Keratinocyte (primary cell): Measurements from ENCODE around the gene TBC1D14. TPM values are rescaled to one million over a fixed set of nuclear protein-coding genes. Genes with fewer than 3 reads are reported as not detected.
"Not testable (repeated sequence)": the region's sequence is repeated elsewhere in the genome, so short reads cannot be mapped to it uniquely, and the experiment has no call there.

Experiments
- DNase-seq: peaks from one replicate; pipeline ENCODE4 v3.0.0-alpha.2; 2011; ENCODE audit warnings: low read depth, missing footprints, low spot score
- FAIRE-seq: peaks from 2 replicates; lab custom pipeline; 2011; peaks lifted over from hg19 to GRCh38; lab: Jason Lieb, UNC
- H2AFZ ChIP-seq: 2 replicates; pipeline ENCODE4 v1.6.0; 2012; ENCODE audit warnings: low read length, control low read depth, inconsistent platforms; ENCODE audit not compliant: control insufficient read depth
- H3K27ac ChIP-seq: 2 replicates; pipeline ENCODE4 v1.5.1; 2011; ENCODE audit warnings: low read length; ENCODE audit not compliant: control insufficient read depth, insufficient read depth
- H3K27me3 ChIP-seq: 3 replicates; pipeline ENCODE4 v1.6.0; 2011; ENCODE audit warnings: low read length; ENCODE audit not compliant: control insufficient read depth, insufficient read depth; ENCODE audit errors: extremely low read depth
- H3K36me3 ChIP-seq, 2 experiments: 2 replicates in 1 of 2; 3 replicates in 1 of 2; pipeline ENCODE4 v1.5.1; 2011; ENCODE audit warnings: low read length in 2 of 2, mild to moderate bottlenecking in 1 of 2; ENCODE audit not compliant: control insufficient read depth in 2 of 2, insufficient read depth in 2 of 2; ENCODE audit errors: extremely low read depth in 1 of 2
- H3K4me1 ChIP-seq: 3 replicates; pipeline ENCODE4 v1.5.1; 2011; ENCODE audit warnings: low read length; ENCODE audit not compliant: control insufficient read depth, insufficient read depth; ENCODE audit errors: extremely low read depth
- H3K4me2 ChIP-seq: 3 replicates; pipeline ENCODE4 v1.6.0; 2011; ENCODE audit warnings: low read depth, low read length; ENCODE audit not compliant: control insufficient read depth, insufficient read depth; ENCODE audit errors: extremely low read depth
- H3K4me3 ChIP-seq, 3 experiments: fragments of 200-600 bp in 1 of 3; sonication (generic) in 1 of 3; 2 replicates in 2 of 3; 3 replicates in 1 of 3; pipeline ENCODE4 v1.5.1; 2011 to 2016; ENCODE audit warnings: low read length in 3 of 3, mild to moderate bottlenecking in 3 of 3, control low read depth in 2 of 3, inconsistent platforms in 1 of 3, low read depth in 1 of 3, mixed read lengths in 1 of 3, mixed run types in 1 of 3, moderate library complexity in 1 of 3; ENCODE audit not compliant: control insufficient read depth in 2 of 3, insufficient read depth in 2 of 3; ENCODE audit errors: extremely low read depth in 1 of 3
- H3K79me2 ChIP-seq: 2 replicates; pipeline ENCODE4 v1.6.0; 2012; ENCODE audit warnings: low read length; ENCODE audit not compliant: control insufficient read depth, insufficient read depth
- H3K9ac ChIP-seq: 3 replicates; pipeline ENCODE4 v1.6.0; 2011; ENCODE audit warnings: low read length; ENCODE audit not compliant: control insufficient read depth, insufficient read depth; ENCODE audit errors: extremely low read depth
- H3K9me1 ChIP-seq: 3 replicates; pipeline ENCODE4 v1.6.0; 2011; ENCODE audit warnings: low read length; ENCODE audit not compliant: control insufficient read depth, insufficient read depth; ENCODE audit errors: extremely low read depth
- H3K9me3 ChIP-seq: 2 replicates; pipeline ENCODE4 v1.5.1; 2012; ENCODE audit warnings: low read depth, low read length; ENCODE audit not compliant: control insufficient read depth
- H4K20me1 ChIP-seq: 3 replicates; pipeline ENCODE4 v1.6.0; 2011; ENCODE audit warnings: low read length; ENCODE audit not compliant: control insufficient read depth, insufficient read depth; ENCODE audit errors: extremely low read depth
- EZH2 ChIP-seq: IDR thresholded peaks from one replicate; pipeline ENCODE4 v1.6.1; 2012; ENCODE audit warnings: inconsistent platforms, mild to moderate bottlenecking, low read length, moderate library complexity
- dilution Hi-C: fragments of 300-500 bp; cut with MboI; formaldehyde crosslinking; loops from one replicate; pipeline ENCODE4 v1.7.0; 2020; ENCODE audit warnings: low sequenced_read_pairs; ENCODE audit not compliant: extremely low pct_ligation_motif_present
- polyA plus RNA-seq, 5 experiments: library from polyadenylated mRNA; depleted of rRNA in 3 of 5; stranded (reverse) in 3 of 5; stranded (forward) in 1 of 5; unstranded in 1 of 5; fragments of >200 nt; gene quantifications; 1 replicate in 1 of 5; 2 replicates in 3 of 5; 3 replicates in 1 of 5; pipeline versions ENCODE4 v1.2.1 to v1.2.3, GENCODE V29; 2011 to 2012; ENCODE audit warnings: missing spikeins in 2 of 5, low read depth in 1 of 5, low replicate concordance in 1 of 5
- TF ChIP-seq, protein P1 (sequence below), 3 experiments: IDR thresholded peaks in 1 of 3; conservative IDR thresholded peaks in 1 of 3; optimal IDR thresholded peaks in 1 of 3; 2 replicates in 2 of 3; 3 replicates in 1 of 3; pipeline versions ENCODE3 to v1.5.1; 2011; ENCODE audit warnings: low read length in 3 of 3, mild to moderate bottlenecking in 3 of 3, moderate library complexity in 2 of 3, control low read depth in 1 of 3, inconsistent platforms in 1 of 3; ENCODE audit not compliant: insufficient read depth in 2 of 3; ENCODE audit errors: extremely low read depth in 1 of 3

TBC1D14 gene
- polyA plus RNA-seq, 1 donor (not counting 4 experiments of a cell fraction or from before 2014, with no cell fraction given): 55.1 TPM

- Histone ChIP-seq H3K4me1 (peaks cover 15% of the 10 kb centered on the region), H3K27ac (no peak overlapping the region)
Observed at GRCh38 chr4:6910960-6911874, 1.6 kb downstream of the TBC1D14 start.

DNA sequence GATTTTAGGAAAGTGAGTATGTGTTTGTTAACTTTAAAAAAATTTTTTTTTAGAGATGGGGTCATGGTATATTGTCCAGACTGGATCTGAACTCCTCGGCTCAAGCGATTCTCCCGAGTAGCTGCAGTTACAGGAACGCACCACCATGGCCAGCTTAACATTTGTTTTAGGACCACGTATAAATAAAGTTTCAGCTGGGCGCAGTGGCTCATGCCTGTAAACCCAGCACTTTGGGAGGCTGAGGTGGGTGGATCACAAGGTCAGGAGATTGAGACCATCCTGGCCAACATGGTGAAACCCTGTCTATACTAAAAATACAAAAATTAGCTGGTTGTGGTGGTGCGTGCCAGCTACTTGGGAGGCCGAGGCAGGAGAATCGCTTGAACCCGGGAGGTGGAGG is 2.3 kb downstream of the TBC1D14 start:
- H2AFZ ChIP-seq, H3K27me3 ChIP-seq, H3K9me1 ChIP-seq, H3K9me3 ChIP-seq, H4K20me1 ChIP-seq, H3K79me2 ChIP-seq, dilution Hi-C loops, FAIRE-seq, DNase-seq, H3K9ac ChIP-seq, H3K36me3 ChIP-seq, H3K27ac ChIP-seq, H3K4me2 ChIP-seq, H3K4me3 ChIP-seq: not testable (repeated sequence)
- H3K4me1 ChIP-seq: peaks cover 22% of the 10 kb centered on the region

More at GRCh38 chr4:6910960-6911874, 1.6 kb downstream of the TBC1D14 start:
- Histone ChIP-seq H3K27me3 (peaks cover 8% of the 10 kb centered on the region), H3K9me3 (no peaks in the 10 kb centered on the region), H3K4me3 (no peak overlapping the region), H3K9me1 (no peaks in the 10 kb centered on the region), H3K79me2 (no peaks in the 10 kb centered on the region), H4K20me1 (no peaks in the 10 kb centered on the region), H3K4me2 (peak overlapping the region; percentile 87), H3K9ac (no peak overlapping the region), H3K36me3 (no peaks in the 10 kb centered on the region), H2AFZ (no peak overlapping the region)
- dilution Hi-C loops: no loop called here
- TF ChIP-seq EZH2: no peak
- TF ChIP-seq, protein P1, sequence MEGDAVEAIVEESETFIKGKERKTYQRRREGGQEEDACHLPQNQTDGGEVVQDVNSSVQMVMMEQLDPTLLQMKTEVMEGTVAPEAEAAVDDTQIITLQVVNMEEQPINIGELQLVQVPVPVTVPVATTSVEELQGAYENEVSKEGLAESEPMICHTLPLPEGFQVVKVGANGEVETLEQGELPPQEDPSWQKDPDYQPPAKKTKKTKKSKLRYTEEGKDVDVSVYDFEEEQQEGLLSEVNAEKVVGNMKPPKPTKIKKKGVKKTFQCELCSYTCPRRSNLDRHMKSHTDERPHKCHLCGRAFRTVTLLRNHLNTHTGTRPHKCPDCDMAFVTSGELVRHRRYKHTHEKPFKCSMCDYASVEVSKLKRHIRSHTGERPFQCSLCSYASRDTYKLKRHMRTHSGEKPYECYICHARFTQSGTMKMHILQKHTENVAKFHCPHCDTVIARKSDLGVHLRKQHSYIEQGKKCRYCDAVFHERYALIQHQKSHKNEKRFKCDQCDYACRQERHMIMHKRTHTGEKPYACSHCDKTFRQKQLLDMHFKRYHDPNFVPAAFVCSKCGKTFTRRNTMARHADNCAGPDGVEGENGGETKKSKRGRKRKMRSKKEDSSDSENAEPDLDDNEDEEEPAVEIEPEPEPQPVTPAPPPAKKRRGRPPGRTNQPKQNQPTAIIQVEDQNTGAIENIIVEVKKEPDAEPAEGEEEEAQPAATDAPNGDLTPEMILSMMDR (optimal IDR thresholded peaks at IDR 0.05 in 1 of 3, IDR thresholded peaks at IDR 0.05 in 1 of 3, conservative IDR thresholded peaks at IDR 0.05 in 1 of 3; ENCODE audit: extremely low read depth in 1 of 3, insufficient read depth in 2 of 3, low read length in 3 of 3): no peak
- no peak for DNase-seq
- no peak for FAIRE-seq
